Stimulated activated CD8-positive, alpha-beta memory T cell treated with anti-CD3 and anti-CD28 coated beads, Interleukin-7, amount 100 ng/mL, for 4 hours (primary cell): ENCODE measurements around the gene TMEM72.

Source experiments
- DNase-seq, 2 donors: peaks; one replicate each; pipeline ENCODE4 v3.0.0-alpha.2; 2020; ENCODE audit warnings: low read depth in 2 of 2

TMEM72 gene

DNA sequence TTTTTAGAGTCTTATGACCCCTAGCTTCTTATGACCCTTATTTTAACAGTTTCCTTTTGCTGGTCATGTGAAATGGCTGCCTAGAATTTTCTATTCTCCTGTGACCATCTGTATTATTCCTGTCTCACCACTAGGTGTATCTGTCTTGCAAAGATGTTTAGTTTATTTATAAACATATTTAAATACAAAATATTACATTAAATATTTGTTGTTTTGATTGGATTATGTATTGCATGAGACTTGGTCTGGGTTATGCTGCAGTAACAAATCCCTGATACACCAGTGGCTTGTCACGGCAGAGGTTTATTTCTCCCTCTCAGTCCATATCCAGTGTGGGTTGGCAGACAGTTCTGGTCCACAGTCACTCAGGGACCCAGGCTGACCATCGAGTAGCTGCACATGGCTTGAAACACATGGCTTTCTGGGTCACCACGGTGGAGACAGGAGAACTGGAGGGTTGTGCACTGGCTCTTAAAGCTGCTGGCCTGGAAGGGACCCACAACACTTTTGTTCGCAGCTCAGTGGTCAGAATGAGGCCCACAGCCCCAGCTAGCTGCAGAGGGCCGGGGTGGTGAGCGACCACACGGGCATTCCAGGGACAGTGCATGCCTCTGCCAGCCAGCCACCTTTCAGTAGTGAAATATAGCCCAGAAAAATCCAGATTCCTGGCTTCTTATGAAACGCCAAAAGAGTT lies 55.8 kb downstream of the TMEM72 start:
- no peak for DNase-seq

GRCh38 chr10:44967616-44968015 lies 56.5 kb downstream of the TMEM72 start:
- DNase-seq = no peak

- DNase-seq = no peak
These were observed 57.0 kb downstream of the TMEM72 start for GRCh38 chr10:44968091-44968490.

- DNase-seq = no peak
These were observed 57.6 kb downstream of the TMEM72 start for GRCh38 chr10:44968500-44969400.

GRCh38 chr10:44969854-44970253 lies 58.7 kb downstream of the TMEM72 start:
- no peak for DNase-seq

GRCh38 chr10:44970812-44971395 lies 59.8 kb downstream of the TMEM72 start:
- no peak for DNase-seq

- no peak for DNase-seq
These were observed 60.3 kb downstream of the TMEM72 start for GRCh38 chr10:44971434-44971833.

- no peak for DNase-seq
These were observed 61.0 kb downstream of the TMEM72 start for GRCh38 chr10:44971935-44972757.

- DNase-seq = no peak
These were observed 61.8 kb downstream of the TMEM72 start for GRCh38 chr10:44972874-44973306.

- DNase-seq = no peak
These were observed 62.4 kb downstream of the TMEM72 start for GRCh38 chr10:44973323-44974081.

DNA sequence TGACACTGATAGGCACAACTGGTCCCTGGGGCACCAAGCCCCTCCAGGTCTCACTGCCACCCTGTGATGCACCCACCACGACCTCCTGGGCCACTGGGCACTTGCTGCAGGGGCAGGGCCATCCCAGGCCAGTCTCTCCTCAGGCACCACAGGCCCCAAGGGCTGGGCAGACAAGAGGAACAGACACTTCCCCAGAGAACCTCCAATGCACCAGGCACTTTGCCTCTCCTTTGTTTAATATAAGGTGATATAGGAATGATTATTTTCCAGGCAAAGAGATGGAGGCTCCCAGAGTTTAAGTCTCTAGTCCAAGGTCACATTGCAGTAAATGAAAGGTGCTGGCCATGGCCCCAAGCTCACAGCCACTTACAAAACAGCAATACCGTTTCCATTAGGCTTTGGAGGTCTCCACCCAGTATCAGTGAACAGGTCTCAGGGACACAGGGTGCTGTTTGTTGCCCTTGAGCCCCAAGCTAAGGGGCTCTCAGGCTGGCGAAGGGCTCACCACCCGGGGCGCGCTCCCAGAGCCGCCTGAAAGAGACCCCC lies 63.0 kb downstream of the TMEM72 start:
- no peak for DNase-seq

- peak in 1 of 2 donors; percentile 44 for DNase-seq
These were observed 63.7 kb downstream of the TMEM72 start for GRCh38 chr10:44974628-44975430.

GRCh38 chr10:44975431-44976331 lies 64.5 kb downstream of the TMEM72 start:
- DNase-seq = no peak

DNA sequence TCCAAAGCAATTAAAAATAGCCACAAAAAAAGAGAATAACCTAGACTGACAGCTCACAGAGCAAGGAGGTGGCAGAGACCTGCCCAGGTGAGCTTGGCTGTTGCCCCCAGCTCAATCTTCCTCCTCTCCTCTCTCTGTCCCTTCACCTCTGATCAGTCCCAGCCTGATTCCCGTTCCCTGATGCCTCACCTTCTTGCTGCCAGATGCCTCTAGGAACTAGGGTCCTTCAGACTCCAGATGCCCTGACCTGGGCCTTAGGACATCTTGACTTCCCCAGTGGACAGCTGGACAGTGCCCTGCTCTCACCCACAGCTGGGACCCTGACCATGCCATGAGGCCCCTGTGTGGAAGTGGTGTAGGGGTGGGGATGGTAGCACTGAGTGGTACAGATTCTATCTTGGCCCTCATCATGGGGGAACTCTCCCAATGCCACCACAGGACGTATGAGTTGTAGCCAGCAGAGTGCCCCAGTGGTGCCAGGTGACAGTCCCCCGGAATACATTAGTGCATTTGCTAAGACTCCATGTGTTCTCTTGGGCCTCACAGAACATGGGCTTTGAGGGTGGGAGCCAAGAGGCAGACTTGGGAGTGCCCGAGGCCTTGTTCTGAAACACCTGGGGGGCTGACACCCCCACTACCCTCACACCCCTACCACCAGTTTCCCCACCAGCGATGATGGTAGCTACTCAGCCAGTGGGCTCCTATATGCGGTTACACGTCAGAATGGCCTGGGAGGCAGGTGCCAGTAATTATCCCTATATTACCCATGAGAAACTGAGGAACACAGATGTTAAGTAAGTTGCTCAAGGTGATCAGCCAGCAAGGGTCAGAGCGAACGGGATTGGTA lies 65.4 kb downstream of the TMEM72 start:
- no peak for DNase-seq

DNA sequence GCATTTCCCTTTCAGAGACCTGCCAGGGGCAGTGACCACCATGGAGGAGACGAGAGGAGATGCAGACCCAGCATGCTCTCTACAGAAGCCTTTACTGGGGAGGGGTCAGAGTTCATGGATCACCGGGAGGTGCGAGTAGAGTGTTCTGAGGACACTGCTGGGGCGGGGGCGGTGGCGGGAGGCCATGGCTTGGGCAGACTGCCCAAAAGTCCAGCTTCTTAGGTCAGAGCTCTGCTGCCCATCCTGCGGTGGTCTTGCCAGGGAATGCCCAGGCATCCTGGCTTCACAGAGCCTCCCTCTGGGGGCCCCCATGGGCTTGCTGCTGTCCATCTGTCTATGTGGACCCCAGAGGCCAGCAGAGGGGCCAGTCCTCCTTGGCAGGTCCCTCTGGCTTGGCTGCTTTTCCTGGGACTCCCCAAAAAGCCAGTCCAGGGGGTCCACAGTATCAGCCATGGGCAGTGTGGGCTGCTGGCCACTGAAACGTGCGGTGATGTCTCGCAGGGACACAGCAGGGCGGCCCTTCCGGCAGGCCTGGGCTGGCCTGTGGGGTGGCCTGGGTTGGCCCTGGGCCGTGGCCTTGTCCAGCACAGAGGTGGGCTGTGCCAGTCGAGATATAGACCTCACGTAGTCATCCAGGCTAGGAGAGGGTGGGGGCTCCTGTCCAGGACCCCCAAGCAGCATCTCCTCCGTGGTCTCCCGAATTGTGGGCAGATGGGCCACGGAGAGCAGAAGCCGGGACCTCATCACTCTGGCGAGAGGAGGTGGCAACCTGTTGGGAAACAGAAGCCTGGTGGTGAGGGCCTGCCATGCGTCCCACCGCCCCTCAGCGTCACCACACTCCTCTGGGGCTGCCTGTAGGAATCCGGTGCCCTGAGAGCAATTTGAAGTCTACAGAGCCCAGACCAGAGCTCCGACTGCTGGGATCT lies 66.4 kb downstream of the TMEM72 start:
- no peak for DNase-seq

DNA sequence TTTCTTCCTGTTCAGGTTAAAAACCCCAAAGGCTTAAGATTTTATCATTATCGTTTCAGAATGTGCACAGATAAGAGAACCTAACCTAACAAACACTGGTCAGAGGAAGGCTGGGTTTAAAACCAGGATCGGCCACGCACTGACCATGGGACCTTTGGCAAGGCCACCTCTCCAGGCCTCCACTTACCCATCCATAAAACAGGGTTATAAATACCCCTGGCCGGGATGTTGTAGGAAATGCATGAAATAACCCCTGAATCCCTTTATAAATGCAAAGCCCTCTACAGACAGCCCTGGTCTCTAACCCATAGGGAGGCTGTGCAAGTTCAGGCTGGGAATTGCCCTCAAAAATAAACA lies 67.1 kb downstream of the TMEM72 start:
- no peak for DNase-seq
